ENCODE results near the gene SMARCAL1. TPM values are rescaled to one million over a fixed set of nuclear protein-coding genes. Genes with fewer than 3 reads are reported as not detected.

The SMARCAL1 gene
- total and polyA plus RNA-seq, 2 of the 13 experiments (the other 11 are each of a cell fraction or from before 2014, with no cell fraction given): 12.7 to 21.3 TPM

DNA sequence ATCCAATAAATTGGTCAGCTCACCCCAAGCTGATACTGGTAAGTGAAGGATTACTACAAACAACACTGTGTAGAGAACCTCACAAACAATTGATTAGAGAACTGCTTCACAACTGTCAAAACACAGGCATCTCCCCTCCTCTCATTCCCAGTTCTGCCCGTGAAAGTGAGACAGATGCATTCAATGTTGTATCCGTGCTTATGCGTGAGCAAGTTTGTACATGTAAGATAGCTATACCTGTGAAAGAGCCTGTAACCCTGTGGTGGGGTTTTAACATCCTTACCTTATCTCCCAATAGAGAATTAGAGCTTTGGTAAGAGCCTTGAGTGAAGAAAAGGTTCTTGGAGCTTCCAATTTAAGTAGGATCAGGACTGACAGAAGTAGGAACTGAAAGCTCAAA is 49.1 kb upstream of the SMARCAL1 start (continued):
- TF ChIP-seq ZBTB40 (IDR thresholded peaks at IDR 0.05) (no peak), ZBTB40 (CRISPR knock-in tag; IDR thresholded peaks at IDR 0.05) (no peak), ZNF138 (CRISPR knock-in tag; IDR thresholded peaks at IDR 0.05; ENCODE audit: low read depth) (no peak), SIN3A (IDR thresholded peaks at IDR 0.05; ENCODE audit: borderline replicate concordance, low read depth, low read length) (no peak), PAWR (CRISPR knock-in tag; IDR thresholded peaks at IDR 0.05; ENCODE audit: borderline replicate concordance) (no peak), SAFB2 (CRISPR knock-in tag; IDR thresholded peaks at IDR 0.05; ENCODE audit: borderline replicate concordance, low read depth) (no peak), YY1 (IDR thresholded peaks at IDR 0.05; ENCODE audit: insufficient read depth, insufficient replicate concordance, low read depth, low read length) (no peak), ZNF672 (CRISPR knock-in tag; IDR thresholded peaks at IDR 0.05) (no peak), MTERF4 (CRISPR knock-in tag; IDR thresholded peaks at IDR 0.05) (no peak), GPN1 (CRISPR knock-in tag; IDR thresholded peaks at IDR 0.05; ENCODE audit: borderline replicate concordance) (no peak)
- TF ChIP-seq, protein P1, sequence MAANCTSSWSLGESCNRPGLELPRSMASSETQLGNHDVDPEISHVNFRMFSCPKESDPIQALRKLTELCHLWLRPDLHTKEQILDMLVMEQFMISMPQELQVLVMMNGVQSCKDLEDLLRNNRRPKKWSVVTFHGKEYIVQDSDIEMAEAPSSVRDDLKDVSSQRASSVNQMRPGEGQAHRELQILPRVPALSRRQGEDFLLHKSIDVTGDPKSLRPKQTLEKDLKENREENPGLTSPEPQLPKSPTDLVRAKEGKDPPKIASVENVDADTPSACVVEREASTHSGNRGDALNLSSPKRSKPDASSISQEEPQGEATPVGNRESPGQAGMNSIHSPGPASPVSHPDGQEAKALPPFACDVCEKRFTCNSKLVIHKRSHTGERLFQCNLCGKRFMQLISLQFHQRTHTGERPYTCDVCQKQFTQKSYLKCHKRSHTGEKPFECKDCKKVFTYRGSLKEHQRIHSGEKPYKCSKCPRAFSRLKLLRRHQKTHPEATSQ (CRISPR knock-in tag; IDR thresholded peaks at IDR 0.05; ENCODE audit: borderline replicate concordance): no peak
- TF ChIP-seq, protein P2, sequence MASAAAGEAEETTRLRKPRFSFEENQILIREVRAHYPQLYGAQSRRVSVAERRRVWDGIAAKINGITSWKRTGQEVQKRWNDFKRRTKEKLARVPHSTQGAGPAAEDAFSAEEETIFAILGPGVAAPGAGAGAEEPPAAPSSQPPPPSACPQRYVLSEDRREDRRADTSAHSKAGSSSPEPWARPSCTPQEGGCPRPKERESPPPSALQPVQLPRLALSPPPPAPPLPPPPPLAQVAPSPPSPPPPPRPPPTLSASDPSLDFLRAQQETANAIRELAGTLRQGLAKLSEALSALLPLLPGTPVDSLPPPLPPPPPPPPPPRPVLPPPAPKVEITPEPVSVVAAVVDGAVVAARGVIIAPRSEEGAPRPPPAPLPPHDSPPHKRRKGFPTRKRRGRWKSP (CRISPR knock-in tag; IDR thresholded peaks at IDR 0.05): no peak
- TF ChIP-seq, protein P3, sequence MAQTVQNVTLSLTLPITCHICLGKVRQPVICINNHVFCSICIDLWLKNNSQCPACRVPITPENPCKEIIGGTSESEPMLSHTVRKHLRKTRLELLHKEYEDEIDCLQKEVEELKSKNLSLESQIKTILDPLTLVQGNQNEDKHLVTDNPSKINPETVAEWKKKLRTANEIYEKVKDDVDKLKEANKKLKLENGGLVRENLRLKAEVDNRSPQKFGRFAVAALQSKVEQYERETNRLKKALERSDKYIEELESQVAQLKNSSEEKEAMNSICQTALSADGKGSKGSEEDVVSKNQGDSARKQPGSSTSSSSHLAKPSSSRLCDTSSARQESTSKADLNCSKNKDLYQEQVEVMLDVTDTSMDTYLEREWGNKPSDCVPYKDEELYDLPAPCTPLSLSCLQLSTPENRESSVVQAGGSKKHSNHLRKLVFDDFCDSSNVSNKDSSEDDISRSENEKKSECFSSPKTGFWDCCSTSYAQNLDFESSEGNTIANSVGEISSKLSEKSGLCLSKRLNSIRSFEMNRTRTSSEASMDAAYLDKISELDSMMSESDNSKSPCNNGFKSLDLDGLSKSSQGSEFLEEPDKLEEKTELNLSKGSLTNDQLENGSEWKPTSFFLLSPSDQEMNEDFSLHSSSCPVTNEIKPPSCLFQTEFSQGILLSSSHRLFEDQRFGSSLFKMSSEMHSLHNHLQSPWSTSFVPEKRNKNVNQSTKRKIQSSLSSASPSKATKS (CRISPR knock-in tag; IDR thresholded peaks at IDR 0.05): no peak
